Measurements from ENCODE around the gene SSTR1.

The SSTR1 gene

GRCh38 chr14:38202444-38203191 lies 5.1 kb upstream of the SSTR1 start:
- DNase-seq (no peak), ATAC-seq (no peak)

- no peak for DNase-seq
- no peak for ATAC-seq
Measured at GRCh38 chr14:38203929-38204718, 3.6 kb upstream of the SSTR1 start.

- ATAC-seq (no peak), DNase-seq (no peak)
Measured at GRCh38 chr14:38204719-38205115, 3.0 kb upstream of the SSTR1 start.

GRCh38 chr14:38205119-38205813 lies 2.4 kb upstream of the SSTR1 start:
- ATAC-seq = no peak
- no peak for DNase-seq

- ATAC-seq = no peak
- DNase-seq = no peak
Measured at GRCh38 chr14:38205949-38206665, 1.6 kb upstream of the SSTR1 start.

GRCh38 chr14:38206689-38207376 lies 871 bp upstream of the SSTR1 start:
- ATAC-seq (no peak), DNase-seq (no peak)

GRCh38 chr14:38207377-38207735 lies 348 bp upstream of the SSTR1 start:
- DNase-seq (no peak), ATAC-seq (no peak)

- ATAC-seq (no peak), DNase-seq (peak; percentile 23)
Measured at GRCh38 chr14:38208618-38209562, 1.2 kb downstream of the SSTR1 start.

- ATAC-seq = no peak
Measured at GRCh38 chr14:38209572-38210557, 2.2 kb downstream of the SSTR1 start.

GRCh38 chr14:38210587-38211216 lies 3.0 kb downstream of the SSTR1 start:
- ATAC-seq (no peak), DNase-seq (no peak)

More at GRCh38 chr14:38209572-38210557, 2.2 kb downstream of the SSTR1 start:
- peak; percentile 12 for DNase-seq

GRCh38 chr14:38211255-38211735 lies 3.6 kb downstream of the SSTR1 start:
- DNase-seq (no peak), ATAC-seq (no peak)

- ATAC-seq = no peak
Measured at GRCh38 chr14:38212111-38212510, 4.4 kb downstream of the SSTR1 start.

GRCh38 chr14:38213001-38213400 lies 5.3 kb downstream of the SSTR1 start:
- ATAC-seq = no peak
- no peak for DNase-seq

More at GRCh38 chr14:38212111-38212510, 4.4 kb downstream of the SSTR1 start:
- DNase-seq = no peak

- DNase-seq (no peak), ATAC-seq (no peak)
Measured at GRCh38 chr14:38217553-38217952, 9.8 kb downstream of the SSTR1 start.

- ATAC-seq = no peak
Measured at GRCh38 chr14:38221077-38221476, 13.4 kb downstream of the SSTR1 start.

GRCh38 chr14:38224338-38224737 lies 16.6 kb downstream of the SSTR1 start:
- no peak for ATAC-seq
- DNase-seq = no peak

More at GRCh38 chr14:38221077-38221476, 13.4 kb downstream of the SSTR1 start:
- DNase-seq = no peak

GRCh38 chr14:38225946-38226345 lies 18.2 kb downstream of the SSTR1 start:
- DNase-seq (no peak), ATAC-seq (no peak)

- DNase-seq = no peak
- no peak for ATAC-seq
Measured at GRCh38 chr14:38226366-38226765, 18.7 kb downstream of the SSTR1 start.

GRCh38 chr14:38233218-38233617 lies 25.5 kb downstream of the SSTR1 start:
- no peak for ATAC-seq
- no peak for DNase-seq
